Stimulated activated CD8-positive, alpha-beta memory T cell treated with anti-CD3 and anti-CD28 coated beads, Interleukin-7, amount 100 ng/mL, for 48 hours (primary cell): ENCODE measurements around the gene FMNL2.
"Not testable (repeated sequence)": the region's sequence is repeated elsewhere in the genome, so short reads cannot be mapped to it uniquely, and the experiment has no call there.

Source experiments
- DNase-seq, 2 donors: peaks; one replicate each; pipeline ENCODE4 v3.0.0-alpha.2; 2020; ENCODE audit warnings: low read depth in 1 of 2; ENCODE audit errors: extremely low read depth in 1 of 2

Gene FMNL2

GRCh38 chr2:152372438-152372984, 37.5 kb downstream of the FMNL2 start:
- DNase-seq, result no peak

DNA sequence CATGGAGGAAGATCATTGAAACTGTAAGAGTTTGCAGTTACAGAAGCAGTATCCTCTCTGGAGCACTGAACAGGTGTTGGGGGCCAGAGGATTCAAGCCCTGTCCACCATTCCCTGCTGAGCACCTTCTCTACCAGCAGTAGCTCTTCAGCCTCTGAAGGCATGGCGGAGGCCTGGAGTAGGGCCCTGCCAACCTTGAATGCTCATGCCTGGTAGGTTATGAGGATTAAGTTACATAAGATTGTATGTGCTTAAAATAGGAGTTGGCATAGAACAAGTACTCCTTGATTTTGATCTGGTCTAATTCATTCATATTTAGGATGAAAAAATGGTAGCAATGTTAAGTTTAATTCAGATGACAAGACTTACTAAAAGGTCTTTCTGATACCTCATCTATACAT, 40.2 kb downstream of the FMNL2 start:
- DNase-seq, result no peak

DNA sequence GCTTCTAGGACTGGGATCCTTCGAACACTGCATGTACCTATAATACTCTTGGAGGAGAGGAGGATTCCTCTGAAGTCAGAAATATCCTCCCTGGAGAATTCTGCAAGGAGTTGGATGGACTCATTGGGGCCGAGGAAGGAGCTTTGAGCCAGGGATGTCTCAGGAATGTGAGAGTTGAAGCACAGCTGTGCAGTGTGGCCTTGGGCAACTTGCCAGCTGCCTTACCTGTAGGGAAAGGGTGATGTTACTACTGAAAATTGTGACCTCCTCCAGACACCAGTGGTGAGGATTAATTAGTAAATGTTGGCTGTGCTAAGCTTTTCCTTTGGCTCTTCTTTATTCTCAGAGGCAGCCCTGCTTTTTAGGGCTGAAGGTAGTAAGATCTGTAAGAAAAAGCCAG, 41.4 kb downstream of the FMNL2 start:
- no peak for DNase-seq

- no peak for DNase-seq
These were observed 42.0 kb downstream of the FMNL2 start for GRCh38 chr2:152376968-152377367.

DNA sequence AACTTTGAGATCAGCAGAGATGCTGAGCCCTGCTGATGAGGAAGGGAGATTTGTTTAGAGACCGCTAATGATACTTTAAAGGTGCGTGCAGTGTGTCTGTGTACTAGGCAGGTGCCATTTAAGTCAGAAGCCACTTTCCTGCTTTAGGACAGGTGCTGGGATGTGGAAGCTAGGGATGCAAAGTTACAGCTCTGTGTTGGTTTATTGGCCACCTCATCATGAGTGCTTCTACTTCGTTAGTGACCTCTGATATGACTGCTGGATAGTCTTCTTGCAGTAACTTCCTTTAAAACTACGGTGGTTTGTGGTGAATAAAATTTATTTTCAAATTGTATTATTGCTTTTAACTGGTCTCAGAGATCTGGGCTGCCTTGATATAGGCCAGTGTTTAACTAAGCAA, 44.1 kb downstream of the FMNL2 start:
- DNase-seq, result no peak

DNA sequence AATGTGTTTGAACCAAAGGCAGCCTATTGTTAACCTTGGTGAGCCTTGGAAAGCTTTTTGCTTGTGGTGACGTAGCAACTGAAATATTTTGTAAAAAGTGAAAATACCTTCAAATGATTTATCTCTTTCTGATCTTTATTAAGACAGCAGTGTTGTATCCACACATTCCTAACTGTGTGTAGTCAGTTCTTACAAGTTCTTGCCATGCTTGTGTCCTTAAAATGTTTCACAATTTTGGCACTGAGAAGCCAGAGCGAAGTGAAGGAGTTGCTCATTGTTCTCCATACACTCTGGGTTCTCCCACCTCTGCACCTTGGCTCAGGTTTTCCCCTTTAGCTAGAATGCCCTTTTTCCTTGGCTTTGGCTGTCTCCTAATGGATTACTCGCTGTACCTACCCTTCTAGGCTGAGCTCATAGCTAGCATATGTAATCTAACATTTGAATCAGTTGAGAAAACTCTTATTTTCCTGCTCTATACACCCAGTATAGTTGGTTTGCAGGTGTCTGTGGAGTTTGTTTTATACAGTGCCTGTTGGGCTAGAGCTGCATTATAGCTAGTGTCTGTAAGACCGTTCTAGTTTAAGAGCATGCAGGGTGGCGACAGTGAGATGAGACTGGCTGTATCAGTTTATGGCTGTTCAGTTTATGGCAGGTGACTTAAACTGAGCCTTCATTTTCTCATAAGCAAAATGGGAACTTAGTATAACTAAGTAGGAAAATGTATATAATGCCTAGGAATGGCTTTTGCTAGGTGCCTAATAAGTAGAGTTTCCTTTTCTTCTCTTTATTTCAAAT, 45.5 kb downstream of the FMNL2 start:
- DNase-seq, result no peak

- DNase-seq, result no peak
These were observed 48.7 kb downstream of the FMNL2 start for GRCh38 chr2:152383702-152384101.

DNA sequence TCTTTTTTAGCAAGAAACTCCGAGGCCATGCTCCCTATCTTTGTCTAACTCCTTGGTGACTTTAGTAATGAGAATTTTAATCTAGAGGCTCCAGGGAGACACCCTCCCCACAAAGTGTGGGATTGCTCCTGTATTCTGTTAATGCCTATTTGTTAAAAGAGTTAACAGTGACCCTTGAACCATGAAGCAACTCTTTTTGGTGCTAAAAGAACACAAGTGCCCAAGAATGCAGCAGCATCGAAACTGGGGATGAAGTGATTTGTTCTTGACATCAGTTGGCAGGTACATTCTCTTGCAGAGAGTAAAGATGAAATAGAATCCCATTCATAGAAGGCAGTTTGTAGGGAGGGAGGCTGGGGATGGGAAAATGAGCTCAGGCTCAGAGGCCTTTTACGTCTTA, 50.0 kb downstream of the FMNL2 start:
- DNase-seq, result no peak

- no peak for DNase-seq
These were observed 50.7 kb downstream of the FMNL2 start for GRCh38 chr2:152385650-152386049.

DNA sequence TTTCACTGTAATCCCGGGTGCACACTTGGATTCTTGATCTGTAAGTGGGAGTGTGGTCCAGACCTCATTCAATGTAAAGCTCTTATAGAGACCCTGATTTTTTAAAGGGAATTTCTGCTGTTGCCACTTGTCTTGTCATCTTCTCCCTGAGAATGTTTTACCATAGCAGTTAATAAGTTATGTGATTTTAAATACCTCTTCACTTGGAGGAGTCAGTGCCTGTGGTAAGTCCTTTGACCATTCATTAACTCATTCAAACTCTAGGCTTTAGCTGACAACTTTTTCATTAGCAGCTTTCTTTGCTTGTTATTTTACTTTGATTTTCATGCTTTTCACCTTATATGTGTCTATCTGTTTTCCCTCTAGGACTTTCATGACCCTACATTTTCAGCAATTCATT, 51.3 kb downstream of the FMNL2 start:
- no peak for DNase-seq

GRCh38 chr2:152387041-152387440, 52.1 kb downstream of the FMNL2 start:
- DNase-seq, result no peak

DNA sequence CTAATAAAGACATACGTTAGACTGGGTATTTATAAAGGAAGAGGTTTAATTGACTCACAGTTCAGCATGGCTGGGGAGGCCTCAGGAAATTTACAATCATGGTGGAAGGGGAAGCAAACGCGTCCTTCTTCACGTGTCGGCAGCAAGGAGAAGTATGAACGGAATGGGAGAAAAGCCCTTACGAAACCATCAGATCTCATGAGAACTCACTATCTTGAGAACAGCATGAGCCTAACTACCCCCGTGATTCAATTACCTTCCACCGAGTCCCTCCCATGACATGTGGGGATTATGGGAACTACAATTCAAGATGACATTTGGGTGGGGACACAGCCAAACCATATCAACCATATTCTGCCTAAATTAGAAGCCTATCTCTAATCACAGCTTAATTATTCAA, 53.3 kb downstream of the FMNL2 start:
- DNase-seq, result not testable (repeated sequence)

- no peak for DNase-seq
These were observed 54.5 kb downstream of the FMNL2 start for GRCh38 chr2:152389483-152389882.

GRCh38 chr2:152390837-152391236, 55.9 kb downstream of the FMNL2 start:
- no peak for DNase-seq

- no peak for DNase-seq
These were observed 56.3 kb downstream of the FMNL2 start for GRCh38 chr2:152391318-152391717.

- DNase-seq, result no peak
These were observed 58.4 kb downstream of the FMNL2 start for GRCh38 chr2:152393377-152393776.

GRCh38 chr2:152394326-152394725, 59.4 kb downstream of the FMNL2 start:
- no peak for DNase-seq

DNA sequence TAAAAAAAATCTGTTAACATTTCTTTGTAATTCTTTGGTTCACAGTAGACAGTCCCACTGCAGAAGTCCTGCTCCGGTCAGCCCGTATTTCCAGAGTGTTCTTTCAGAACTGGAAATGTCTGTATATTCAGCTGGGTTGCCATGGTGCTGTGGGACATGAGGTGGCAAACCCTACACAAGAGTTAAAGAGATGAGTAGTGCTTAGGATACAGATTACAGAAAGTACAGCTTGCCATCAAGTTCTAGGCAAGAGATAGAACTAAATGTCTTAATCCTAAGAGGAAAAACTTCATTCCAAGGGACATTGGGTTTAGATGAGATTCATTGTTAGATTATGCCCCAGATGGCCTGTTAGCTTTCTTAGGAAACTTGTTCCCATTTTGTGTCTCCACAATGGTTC, 60.1 kb downstream of the FMNL2 start:
- DNase-seq, result no peak

DNA sequence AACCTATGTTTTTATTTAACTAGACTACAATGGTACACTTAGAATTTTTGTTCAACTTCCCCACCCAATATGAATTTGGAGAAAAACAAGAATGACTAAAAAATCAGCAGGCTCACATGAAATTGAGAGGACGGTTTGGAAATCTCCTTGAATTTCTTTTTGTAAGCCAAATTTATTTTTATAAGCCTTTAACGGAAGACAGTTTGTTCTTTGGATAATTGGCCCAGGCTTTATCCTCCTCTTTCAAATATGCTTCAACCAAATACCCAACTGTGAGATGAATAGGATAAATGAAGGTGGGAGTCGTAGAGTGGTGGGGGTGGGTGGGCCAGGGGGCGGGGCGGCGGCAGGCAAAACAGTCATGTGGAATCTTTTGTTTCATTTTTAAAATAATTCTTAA, 60.6 kb downstream of the FMNL2 start:
- DNase-seq, result no peak

- DNase-seq, result no peak
These were observed 61.1 kb downstream of the FMNL2 start for GRCh38 chr2:152396051-152396511.

GRCh38 chr2:152396763-152397162, 61.8 kb downstream of the FMNL2 start:
- DNase-seq, result no peak

- DNase-seq, result no peak
These were observed 64.0 kb downstream of the FMNL2 start for GRCh38 chr2:152399003-152399402.
